G401 (cell line): Measurements from ENCODE around the gene TRMT1. TPM values are rescaled to one million over a fixed set of nuclear protein-coding genes. Genes with fewer than 3 reads are reported as not detected.

Source experiments
- DNase-seq: peaks from one replicate; pipeline ENCODE4 v3.0.0-alpha.2; 2015; ENCODE audit warnings: low spot score
- in situ Hi-C: cut with HindIII; loops from 2 replicates; pipeline ENCODE4 v1.10.0; 2016; ENCODE audit warnings: low sequenced_read_pairs, mixed read lengths
- total RNA-seq: library from RNA; depleted of rRNA; stranded (reverse); fragments of >200 nt; shearing (Covaris generic); gene quantifications from 2 replicates; pipeline ENCODE4 v1.2.3, GENCODE V29; 2014

TRMT1 gene
- total RNA-seq, 1 experiment from 2014 or later, result 86.8 TPM

GRCh38 chr19:13104848-13105711 lies 11.5 kb downstream of the TRMT1 start:
- in situ Hi-C loops, result no loop called here
- DNase-seq, result no peak

- in situ Hi-C loops, result no loop called here
- DNase-seq, result no peak
These were observed 12.1 kb downstream of the TRMT1 start for GRCh38 chr19:13104360-13104847.

GRCh38 chr19:13103581-13104359 lies 12.8 kb downstream of the TRMT1 start:
- no peak for DNase-seq

GRCh38 chr19:13102666-13103580 lies 13.6 kb downstream of the TRMT1 start, which contains the start of gene LYL1:
Gene LYL1, minus strand, starts transcription at chr19:13102858. Its CDS starts 1,687 bp downstream, at chr19:13101171.
- in situ Hi-C loops, result no loop called here
- no peak for DNase-seq

More at GRCh38 chr19:13103581-13104359, 12.8 kb downstream of the TRMT1 start:
- in situ Hi-C loops, result no loop called here

- DNase-seq, result no peak
- in situ Hi-C loops, result no loop called here
These were observed 14.2 kb downstream of the TRMT1 start for GRCh38 chr19:13102416-13102665.

GRCh38 chr19:13101590-13102415 lies 14.7 kb downstream of the TRMT1 start:
- no peak for DNase-seq
- in situ Hi-C loops, result no loop called here

- in situ Hi-C loops, result no loop called here
- DNase-seq, result no peak
These were observed 15.5 kb downstream of the TRMT1 start for GRCh38 chr19:13100841-13101589.

- in situ Hi-C loops, result no loop called here
- DNase-seq, result no peak
These were observed 16.4 kb downstream of the TRMT1 start for GRCh38 chr19:13100031-13100588.

GRCh38 chr19:13099073-13099999 lies 17.2 kb downstream of the TRMT1 start:
- in situ Hi-C loops, result no loop called here
- DNase-seq, result no peak

- in situ Hi-C loops, result no loop called here
- DNase-seq, result no peak
These were observed 18.1 kb downstream of the TRMT1 start for GRCh38 chr19:13098277-13099072.

- DNase-seq, result no peak
- in situ Hi-C loops, result no loop called here
These were observed 18.9 kb downstream of the TRMT1 start for GRCh38 chr19:13097463-13098258.

GRCh38 chr19:13097033-13097462 lies 19.5 kb downstream of the TRMT1 start:
- in situ Hi-C loops, result no loop called here
- no peak for DNase-seq

GRCh38 chr19:13095934-13096927 lies 20.3 kb downstream of the TRMT1 start:
- DNase-seq, result no peak
- in situ Hi-C loops, result no loop called here

GRCh38 chr19:13095393-13095784 lies 21.2 kb downstream of the TRMT1 start:
- in situ Hi-C loops, result no loop called here
- DNase-seq, result no peak
